Stimulated activated CD4-positive, alpha-beta T cell treated with anti-CD3 and anti-CD28 coated beads, Interleukin-2, amount 100 ng/mL, for 48 hours (primary cell): Measurements from ENCODE around the gene GPR162.
"Not testable (repeated sequence)": the region's sequence is repeated elsewhere in the genome, so short reads cannot be mapped to it uniquely, and the experiment has no call there.

ENCODE experiments used
- DNase-seq, 2 donors: peaks; one replicate each; pipeline ENCODE4 v3.0.0-alpha.2; 2020

Gene GPR162

DNA sequence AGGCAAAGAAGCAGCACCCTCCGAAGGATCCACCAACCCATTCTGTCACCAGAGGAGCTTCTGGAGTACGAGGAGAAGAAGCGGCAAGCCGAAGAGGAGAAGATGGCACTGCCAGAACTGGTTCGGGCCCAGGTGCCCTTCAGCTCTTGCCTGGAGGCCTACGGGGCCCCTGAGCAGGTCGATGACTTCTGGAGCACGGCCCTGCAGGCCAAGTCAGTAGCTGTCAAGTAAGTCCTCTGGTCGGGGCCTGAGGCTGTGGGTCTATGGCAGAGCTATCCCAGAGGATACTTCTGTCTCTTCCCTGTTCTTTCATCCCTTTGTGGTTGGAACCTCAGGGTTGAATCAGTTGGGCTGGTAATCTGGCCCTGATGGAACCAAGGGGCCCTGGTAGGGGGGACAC is 39.8 kb downstream of the GPR162 start:
- no peak for DNase-seq

DNA sequence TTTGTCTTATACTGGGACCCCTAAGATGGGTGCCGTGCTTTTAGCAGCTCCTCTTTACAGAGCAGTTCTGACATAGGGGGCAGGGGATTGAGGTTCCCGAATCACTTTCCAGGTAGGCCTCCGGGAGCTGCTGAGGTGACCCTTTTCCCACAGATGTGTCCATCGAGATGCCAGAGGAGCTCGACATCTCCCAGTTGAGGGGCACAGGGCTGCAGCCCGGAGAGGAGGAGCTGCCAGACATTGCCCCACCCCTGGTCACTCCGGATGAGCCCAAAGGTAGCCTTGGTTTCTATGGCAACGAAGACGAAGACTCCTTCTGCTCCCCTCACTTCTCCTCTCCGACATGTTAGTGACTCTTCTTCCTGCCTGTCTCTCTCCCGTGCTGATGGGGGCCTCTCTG is 41.4 kb downstream of the GPR162 start:
- DNase-seq: no peak

DNA sequence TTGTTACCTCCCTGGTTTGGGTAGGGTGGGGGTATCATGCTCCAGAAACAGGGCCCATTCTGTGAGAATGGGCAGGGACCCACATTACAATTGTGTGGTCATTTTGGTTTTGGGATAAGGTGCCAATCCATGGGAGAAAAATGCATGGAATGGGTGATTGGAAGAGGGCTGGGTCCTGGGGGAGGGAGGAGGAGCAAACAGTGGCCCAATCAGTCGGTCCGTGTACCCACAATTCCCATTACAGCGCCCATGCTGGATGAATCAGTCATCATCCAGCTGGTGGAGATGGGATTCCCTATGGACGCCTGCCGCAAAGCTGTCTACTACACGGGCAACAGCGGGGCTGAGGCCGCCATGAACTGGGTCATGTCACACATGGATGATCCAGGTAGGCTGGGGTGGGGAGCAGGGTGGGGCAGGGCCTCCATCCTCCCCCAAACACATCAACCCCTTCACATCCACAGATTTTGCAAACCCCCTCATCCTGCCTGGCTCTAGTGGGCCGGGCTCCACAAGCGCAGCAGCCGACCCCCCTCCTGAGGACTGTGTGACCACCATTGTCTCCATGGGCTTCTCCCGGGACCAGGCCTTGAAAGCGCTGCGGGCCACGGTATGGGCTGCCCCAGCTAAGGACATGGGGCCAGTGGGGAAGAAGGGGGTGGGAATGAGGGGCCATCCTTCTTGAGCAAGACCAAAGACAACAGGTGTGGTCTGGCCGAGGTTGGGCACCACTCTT is 42.1 kb downstream of the GPR162 start:
- DNase-seq: no peak

DNA sequence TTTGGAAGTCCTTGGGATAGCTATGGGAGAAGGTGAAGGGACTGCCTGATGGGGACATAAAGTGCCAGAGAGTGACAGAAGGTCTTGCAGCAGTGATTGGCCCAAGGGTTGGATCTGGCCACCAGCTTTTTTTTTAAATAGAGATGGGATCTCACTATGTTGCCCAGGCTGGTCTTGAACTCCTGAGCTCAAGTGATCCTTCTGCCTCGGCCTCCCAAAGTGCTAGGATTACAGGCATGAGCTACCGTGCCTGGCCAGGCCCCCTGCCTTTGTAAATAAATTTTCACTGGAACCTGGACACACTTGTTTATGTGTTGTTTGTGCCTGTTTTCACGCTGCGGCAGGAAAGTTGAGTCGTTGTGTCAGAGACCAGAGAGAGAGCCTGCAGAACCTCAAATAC is 43.7 kb downstream of the GPR162 start:
- not testable (repeated sequence) for DNase-seq

DNA sequence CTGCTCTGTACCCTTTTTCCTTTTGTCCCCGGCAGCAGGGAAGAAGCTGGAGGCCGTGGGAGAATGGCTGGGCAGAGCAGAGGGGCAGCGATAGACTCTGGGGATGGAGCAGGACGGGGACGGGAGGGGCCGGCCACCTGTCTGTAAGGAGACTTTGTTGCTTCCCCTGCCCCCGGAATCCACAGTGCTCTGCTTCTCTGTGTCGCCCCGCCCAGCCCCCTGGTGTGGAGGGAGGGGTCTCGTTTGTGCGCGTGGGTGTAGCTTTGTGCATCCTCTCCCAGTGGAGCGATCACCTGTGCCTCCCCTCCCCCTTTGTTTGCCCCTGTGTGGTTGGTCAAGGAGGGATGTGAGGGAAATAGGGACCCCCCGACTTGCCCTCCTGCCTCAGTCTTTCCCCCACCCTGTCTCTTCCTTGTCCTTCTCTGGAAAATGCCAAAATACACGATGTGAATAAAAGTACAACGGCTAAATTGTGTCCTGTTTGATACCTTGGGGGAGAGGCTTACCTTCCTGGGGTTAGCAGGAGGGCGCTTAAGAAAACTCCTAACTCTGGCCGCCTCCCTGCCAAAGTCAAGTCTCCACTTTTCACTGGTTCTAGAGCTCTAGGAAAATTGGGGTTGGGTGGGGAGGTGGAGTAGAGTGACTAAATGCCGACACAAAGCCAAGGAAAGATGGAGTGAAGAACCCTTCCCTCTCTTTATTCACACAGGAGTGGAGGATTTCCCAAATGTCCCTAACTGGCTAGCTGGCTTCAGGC is 44.7 kb downstream of the GPR162 start:
- DNase-seq: no peak

DNA sequence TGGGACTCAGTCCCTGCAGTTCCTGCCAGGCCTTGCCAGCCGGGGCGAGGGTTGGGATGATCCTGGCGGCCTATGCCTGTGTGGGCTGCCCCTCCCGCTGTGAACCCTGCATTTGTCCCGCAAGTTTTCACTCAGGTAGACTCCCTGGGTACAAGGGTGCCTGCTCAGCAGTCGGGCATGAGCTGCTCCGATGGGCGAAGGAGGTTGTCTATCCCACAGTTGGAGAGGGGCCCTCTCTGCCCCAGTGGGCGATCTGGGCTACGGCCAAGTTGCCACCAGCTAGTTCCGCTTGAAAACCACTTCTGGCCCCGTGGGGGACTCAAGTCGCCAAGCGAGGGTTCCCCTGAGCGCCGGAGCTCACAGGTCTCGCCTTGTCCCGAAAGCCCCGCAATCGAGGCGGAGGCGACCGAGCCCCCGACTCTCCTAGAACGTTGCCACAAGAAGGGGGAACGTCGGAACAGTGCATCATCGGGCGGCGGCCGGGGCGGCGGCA is 45.3 kb downstream of the GPR162 start:
- DNase-seq: no peak

DNA sequence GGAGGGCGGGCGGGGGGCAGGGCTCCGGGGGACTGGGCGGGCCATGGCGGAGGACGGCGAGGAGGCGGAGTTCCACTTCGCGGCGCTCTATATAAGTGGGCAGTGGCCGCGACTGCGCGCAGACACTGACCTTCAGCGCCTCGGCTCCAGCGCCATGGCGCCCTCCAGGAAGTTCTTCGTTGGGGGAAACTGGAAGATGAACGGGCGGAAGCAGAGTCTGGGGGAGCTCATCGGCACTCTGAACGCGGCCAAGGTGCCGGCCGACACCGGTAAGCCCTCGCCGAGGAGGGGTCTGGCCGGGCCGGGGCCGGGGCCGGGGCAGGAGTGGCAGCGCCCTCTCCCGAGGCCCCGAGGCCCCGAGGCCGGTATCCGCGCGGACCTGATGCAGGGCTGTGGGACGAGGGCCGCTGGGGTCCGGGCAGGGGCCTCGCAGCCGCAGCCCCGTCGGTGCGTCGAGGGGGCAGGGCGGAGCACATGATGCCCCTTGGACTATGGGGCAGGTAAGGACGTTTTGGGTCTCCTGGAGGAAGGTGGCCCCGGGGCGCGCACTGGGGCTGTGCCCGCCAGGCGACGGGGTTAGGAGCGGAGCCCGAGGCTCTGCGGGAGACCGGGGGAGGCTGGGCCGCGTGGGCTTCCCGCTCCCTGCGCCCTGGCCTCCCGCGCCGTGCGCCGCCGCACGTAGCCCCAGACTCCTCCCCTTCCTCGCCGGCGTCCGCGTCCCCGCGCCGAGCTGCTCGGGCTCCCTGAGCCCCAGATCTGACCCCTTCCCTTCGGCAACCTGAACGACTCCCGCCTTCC is 46.0 kb downstream of the GPR162 start, which contains the start of gene TPI1:
Gene TPI1, plus strand, starts transcription at position 119 of the 798 bp plus-strand sequence. Its CDS starts 36 bp downstream, at position 155.
- DNase-seq: peak; percentile 73 to 82

DNA sequence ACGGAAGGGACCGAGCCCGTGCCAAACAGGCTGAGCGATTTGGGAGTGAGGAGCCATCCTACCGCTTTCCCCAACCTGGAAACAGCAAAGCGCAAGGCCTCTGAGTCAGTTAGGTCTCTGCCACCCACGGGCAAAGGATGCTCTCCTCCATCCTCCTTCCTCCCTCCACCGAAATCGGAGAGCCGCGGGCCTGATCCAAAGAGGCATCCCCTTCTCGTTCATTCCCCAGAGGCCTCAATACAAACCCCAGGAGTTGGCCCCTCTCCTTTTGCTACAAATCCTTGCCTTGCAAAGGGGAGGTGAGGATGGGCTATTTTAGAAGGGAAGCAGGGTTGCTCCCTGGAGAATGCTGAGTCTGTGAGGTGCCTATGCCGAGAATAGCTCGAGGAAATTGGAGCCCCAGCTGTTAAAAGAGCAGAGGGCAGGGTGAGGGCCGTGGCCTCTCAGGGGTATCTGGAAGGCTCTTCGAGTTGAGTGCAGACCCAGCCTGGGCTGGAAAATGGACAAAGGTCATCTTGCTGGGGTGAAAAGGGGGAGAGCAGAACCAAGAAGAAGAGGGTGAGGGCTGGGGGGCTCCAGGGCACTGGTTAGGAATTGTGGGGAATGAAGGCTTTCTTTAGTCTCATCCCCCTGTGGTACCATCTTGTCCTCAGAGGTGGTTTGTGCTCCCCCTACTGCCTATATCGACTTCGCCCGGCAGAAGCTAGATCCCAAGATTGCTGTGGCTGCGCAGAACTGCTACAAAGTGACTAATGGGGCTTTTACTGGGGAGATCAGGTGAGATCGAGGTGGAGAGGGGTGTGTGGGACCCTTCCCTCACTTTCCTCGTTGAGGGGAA is 46.8 kb downstream of the GPR162 start:
- DNase-seq: no peak

DNA sequence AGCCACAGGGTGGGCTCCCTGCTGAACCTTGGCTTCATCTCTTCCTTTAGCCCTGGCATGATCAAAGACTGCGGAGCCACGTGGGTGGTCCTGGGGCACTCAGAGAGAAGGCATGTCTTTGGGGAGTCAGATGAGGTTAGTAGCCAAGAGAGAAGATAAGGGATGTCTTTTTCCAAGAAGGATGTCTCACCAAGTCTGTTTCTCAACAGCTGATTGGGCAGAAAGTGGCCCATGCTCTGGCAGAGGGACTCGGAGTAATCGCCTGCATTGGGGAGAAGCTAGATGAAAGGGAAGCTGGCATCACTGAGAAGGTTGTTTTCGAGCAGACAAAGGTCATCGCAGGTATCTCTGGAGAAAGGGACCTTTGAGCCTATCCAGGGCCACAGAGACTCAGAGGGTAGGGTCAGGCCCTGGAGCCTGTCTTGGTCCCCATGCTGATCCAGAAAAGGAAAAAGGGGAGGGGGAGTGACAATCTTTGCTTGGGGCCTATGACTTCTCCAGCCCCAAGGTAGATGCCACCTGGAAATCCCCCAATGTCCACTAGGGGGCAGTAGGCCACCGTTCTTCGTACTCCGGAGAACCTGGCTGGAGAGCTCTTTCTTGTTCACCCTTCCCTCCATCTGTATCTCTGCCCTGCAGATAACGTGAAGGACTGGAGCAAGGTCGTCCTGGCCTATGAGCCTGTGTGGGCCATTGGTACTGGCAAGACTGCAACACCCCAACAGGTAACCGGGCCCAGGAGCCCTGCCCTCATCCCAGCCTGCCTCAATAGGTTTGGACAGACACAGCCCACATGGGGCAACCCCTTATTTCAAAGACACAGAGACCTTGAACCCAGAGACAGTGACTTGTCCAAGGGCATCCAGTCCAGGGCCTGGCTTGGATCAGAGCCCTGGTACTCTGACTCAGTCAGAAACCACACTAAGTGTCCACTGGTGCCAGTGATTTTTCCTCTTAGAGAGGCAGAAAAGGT is 47.7 kb downstream of the GPR162 start:
- DNase-seq: peak; percentile 81 to 84

DNA sequence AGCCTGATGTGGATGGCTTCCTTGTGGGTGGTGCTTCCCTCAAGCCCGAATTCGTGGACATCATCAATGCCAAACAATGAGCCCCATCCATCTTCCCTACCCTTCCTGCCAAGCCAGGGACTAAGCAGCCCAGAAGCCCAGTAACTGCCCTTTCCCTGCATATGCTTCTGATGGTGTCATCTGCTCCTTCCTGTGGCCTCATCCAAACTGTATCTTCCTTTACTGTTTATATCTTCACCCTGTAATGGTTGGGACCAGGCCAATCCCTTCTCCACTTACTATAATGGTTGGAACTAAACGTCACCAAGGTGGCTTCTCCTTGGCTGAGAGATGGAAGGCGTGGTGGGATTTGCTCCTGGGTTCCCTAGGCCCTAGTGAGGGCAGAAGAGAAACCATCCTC is 48.7 kb downstream of the GPR162 start:
- not testable (repeated sequence) for DNase-seq

DNA sequence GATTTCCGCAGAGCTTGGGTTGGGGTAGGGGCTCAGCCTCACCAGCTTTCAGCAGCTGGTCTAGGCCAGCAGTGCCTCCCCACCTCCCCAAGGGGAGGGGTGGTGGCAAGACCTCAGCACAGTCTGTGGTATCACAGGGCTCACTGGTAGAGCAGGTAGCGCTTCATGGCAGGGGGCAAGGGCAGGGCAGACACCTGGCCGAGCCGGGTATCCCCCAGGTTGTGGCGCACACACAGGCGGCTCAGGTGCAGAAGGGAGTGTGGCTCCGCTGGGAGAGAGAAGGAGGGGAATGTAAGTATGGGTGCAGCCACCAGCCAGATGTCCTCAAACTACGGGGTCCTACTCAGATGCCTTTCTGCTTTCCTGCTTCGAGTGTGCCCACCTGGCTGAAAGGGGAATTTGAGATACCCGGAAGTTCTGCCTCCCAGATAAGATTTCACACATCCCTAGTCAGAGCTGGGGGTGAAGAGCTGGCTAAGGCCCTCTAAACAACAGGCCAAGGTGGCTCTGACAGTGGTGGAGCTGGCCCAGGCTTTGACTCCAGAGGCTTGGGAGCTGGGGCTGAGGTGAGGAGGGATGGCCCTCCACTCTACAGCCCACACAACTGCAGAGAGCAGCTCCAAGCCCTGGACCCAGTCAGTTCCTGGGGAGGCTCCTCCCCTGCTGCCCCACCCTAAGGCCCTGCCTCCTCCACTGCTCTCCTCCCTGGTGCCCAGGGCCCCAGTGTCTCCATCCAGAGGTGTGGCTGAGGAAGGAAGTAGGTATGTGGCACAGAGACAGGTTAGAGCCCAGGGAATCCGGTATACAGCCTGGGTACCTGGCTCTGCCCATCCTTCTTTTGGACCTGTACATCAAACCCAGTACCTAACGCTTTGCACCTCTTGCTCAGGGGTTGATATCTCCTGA is 49.7 kb downstream of the GPR162 start:
- peak in 1 of 2 donors; percentile 41 for DNase-seq

DNA sequence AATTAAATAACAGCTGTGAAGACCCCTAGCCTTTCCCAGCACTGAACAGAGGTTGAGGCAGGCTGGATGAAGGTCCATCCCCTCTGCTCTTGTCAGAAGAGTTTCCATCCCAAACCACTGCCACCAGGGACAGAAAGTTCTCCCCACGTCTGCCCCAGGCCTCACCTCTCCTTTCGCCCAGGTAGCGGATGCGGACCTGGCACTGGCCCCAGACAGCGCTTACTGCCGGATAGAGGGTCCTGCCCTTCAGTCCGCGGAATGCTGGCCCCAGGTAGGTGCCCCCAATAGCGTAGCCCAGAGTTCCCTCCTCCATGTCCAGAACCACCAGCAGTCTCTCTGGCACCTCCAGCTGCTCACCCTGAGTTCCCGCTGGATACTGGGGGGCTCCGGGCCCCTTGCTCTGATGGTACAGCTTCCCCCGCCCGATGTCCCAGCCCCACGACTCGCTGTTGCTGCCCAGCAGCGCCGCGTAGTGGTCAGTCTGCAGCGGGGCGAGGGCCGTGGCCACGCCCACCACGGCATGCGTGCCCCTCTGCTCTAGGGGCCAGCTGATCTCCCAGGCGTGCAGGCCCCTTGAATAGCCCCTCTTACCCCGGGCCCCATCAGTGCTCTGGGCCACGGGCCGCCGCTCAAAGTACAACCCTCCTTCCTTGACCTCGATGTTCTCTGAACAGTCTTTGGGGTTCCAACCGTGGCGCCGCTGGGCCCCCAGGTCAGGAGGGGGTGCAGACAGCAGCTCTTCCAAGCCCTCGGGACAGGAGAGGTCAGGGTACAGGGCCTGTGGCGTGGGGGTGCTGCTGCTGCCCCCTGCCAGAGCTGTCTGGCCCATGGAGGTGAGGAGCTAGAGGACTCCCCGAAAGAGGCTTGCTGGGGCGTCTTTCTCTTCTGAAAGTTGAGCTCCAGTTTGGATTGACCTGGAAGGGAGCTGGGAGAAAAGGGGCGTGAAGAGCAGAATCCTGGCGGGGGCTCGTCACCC is 50.7 kb downstream of the GPR162 start:
- peak; percentile 86 to 88 for DNase-seq

DNA sequence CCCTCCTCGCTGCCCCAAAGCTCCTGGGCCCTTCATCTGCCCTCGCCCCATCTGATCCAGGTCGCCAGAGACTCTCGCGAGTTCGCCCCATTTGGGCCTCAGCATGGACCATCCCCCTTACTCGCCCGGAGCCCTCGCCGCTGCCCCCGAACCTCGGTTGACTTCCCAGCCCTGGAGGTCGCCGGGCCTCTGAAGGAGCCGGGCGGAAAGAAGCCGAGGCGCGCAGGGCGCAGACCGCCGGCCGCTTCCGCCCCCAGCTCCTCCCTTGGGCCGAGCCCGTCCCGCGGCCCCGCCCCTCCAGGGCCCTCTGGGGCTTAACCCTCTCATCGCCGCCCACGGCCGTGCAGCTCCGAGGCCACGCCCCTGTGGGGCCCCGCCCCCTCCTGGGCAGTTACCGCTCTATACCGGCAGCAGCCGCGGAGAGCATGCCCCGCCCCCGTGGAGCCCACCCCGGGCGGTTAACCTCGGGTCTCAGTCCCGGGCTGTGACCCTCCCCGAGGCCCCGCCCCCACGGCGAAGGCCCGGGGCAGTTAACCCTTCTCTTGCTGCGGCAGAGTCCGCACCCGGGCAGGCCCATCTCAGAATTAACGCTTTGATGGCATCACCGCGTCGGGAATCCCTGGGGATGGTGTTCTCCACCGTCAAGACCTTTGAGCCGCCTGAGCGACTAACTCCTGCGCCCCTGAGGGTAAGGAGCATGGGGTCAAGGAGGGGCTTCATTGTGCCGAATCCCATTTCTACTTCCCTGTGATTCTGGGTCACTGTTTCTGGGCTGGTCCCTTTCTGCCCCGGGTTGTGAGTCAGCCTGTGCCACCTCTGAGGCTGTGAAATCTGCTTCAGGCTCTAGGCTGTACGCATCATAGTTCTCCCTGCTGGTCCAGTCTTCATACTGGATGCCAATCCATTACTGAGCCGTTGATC is 51.7 kb downstream of the GPR162 start, which contains the start of gene SPSB2:
Gene SPSB2, minus strand, starts transcription at position 210 of the 921 bp plus-strand sequence. CDS start 402 bp downstream, outside the sequence.
- DNase-seq: peak; percentile 99 to 100

DNA sequence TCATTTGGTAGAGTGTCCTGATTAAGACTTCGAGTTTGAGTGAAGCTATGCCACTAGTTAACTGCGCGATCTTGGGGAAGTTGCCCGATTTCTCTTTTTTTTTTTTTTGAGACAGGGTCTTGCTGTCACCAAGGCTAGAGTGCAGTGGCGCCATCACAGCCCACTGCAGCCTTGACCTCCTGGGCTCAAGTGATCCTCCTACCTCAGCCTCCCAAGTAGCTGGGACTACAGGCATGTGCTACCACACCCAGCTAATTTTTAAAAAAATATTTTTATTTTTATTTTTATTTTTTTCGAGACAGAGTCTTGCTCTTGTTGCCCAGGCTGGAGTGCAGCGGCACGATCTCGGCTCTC is 52.4 kb downstream of the GPR162 start:
- not testable (repeated sequence) for DNase-seq
